ENCODE measurements around the gene SETD7.
A peak's percentile ranks its signal among the peaks of the same experiment; 100 is the strongest.
"Not testable (repeated sequence)": the region's sequence is repeated elsewhere in the genome, so short reads cannot be mapped to it uniquely, and the experiment has no call there.

Gene SETD7

GRCh38 chr4:139465922-139466321 lies 90.1 kb downstream of the SETD7 start:
- DNase-seq (ENCODE audit: low read depth, low spot score): no peak

- DNase-seq (ENCODE audit: low read depth, low spot score): not testable (repeated sequence)
Measured at GRCh38 chr4:139464512-139464911, 91.5 kb downstream of the SETD7 start.

- no peak for DNase-seq (ENCODE audit: low read depth, low spot score)
Measured at GRCh38 chr4:139461022-139461628, 94.9 kb downstream of the SETD7 start.

- DNase-seq (ENCODE audit: low read depth, low spot score): no peak
Measured at GRCh38 chr4:139460565-139460964, 95.5 kb downstream of the SETD7 start.

GRCh38 chr4:139458999-139459398 lies 97.0 kb downstream of the SETD7 start:
- DNase-seq (ENCODE audit: low read depth, low spot score): no peak

- no peak for DNase-seq (ENCODE audit: low read depth, low spot score)
Measured at GRCh38 chr4:139458543-139458942, 97.5 kb downstream of the SETD7 start.

- DNase-seq (ENCODE audit: low read depth, low spot score): no peak
Measured at GRCh38 chr4:139457318-139457717, 98.7 kb downstream of the SETD7 start.

- no peak for DNase-seq (ENCODE audit: low read depth, low spot score)
Measured at GRCh38 chr4:139455126-139455538, 100.9 kb downstream of the SETD7 start.

- no peak for DNase-seq (ENCODE audit: low read depth, low spot score)
Measured at GRCh38 chr4:139454111-139455045, 101.6 kb downstream of the SETD7 start, which contains the start of gene RAB33B. RAB33B (plus strand) TSS chr4:139454121; CDS start chr4:139454196, 75 bp downstream.

- peak; percentile 93 for DNase-seq (ENCODE audit: low read depth, low spot score)
Measured at GRCh38 chr4:139453371-139454110, 102.5 kb downstream of the SETD7 start.

- DNase-seq (ENCODE audit: low read depth, low spot score): no peak
Measured at GRCh38 chr4:139453041-139453370, 103.0 kb downstream of the SETD7 start.

- no peak for DNase-seq (ENCODE audit: low read depth, low spot score)
Measured at GRCh38 chr4:139451997-139452396, 104.0 kb downstream of the SETD7 start.

- DNase-seq (ENCODE audit: low read depth, low spot score): no peak
Measured at GRCh38 chr4:139450586-139450985, 105.4 kb downstream of the SETD7 start.

- not testable (repeated sequence) for DNase-seq (ENCODE audit: low read depth, low spot score)
Measured at GRCh38 chr4:139447078-139447477, 108.9 kb downstream of the SETD7 start.

Data from brain pericyte (primary cell).